Gastroesophageal sphincter (tissue), 4 donors: ENCODE data around the gene STARD9. TPM values are rescaled to one million over a fixed set of nuclear protein-coding genes. Genes with fewer than 3 reads are reported as not detected.

ENCODE experiments used
- ATAC-seq: fragments of 150-250 bp; one replicate; pipeline ENCODE4 v1.9.1; 2016; ENCODE audit warnings: mild to moderate bottlenecking, moderate library complexity
- H3K27ac ChIP-seq, 4 donors: fragments of 200-600 bp; sonication (generic) in 3 of 4; 1 replicate in 3 of 4; 2 replicates in 1 of 4; pipeline ENCODE4 v1.5.1; 2016 to 2019
- H3K27me3 ChIP-seq: fragments of 200-600 bp; sonication (generic); one replicate; pipeline ENCODE4 v1.5.1; 2019
- H3K36me3 ChIP-seq, 2 donors: fragments of 200-600 bp; sonication (generic); one replicate each; pipeline ENCODE4 v1.5.1; 2019; ENCODE audit warnings: control low read depth in 1 of 2
- H3K4me1 ChIP-seq, 3 donors: fragments of 200-600 bp; sonication (generic); 1 replicate in 2 of 3; 2 replicates in 1 of 3; pipeline ENCODE4 v1.5.1; 2016 to 2019; ENCODE audit warnings: control low read depth in 2 of 3
- H3K4me3 ChIP-seq, 2 donors: fragments of 200-600 bp; sonication (generic); one replicate each; pipeline ENCODE4 v1.5.1; 2019; ENCODE audit warnings: mild to moderate bottlenecking in 1 of 2, moderate library complexity in 1 of 2
- H3K9me3 ChIP-seq, 3 donors: fragments of 200-600 bp; sonication (generic); one replicate each; pipeline ENCODE4 v1.5.1; 2017 to 2019; ENCODE audit warnings: control low read depth in 2 of 3
- EP300 ChIP-seq: sonication (generic); formaldehyde crosslinking; IDR thresholded peaks from one replicate; pipeline ENCODE4 v1.6.1; 2017; ENCODE audit warnings: antibody characterized with exemption, mild to moderate bottlenecking
- POLR2A ChIP-seq, 2 donors: fragments of 450-650 bp; IDR thresholded peaks; one replicate each; pipeline ENCODE4 v1.6.1; 2017; ENCODE audit warnings: antibody characterized with exemption in 2 of 2, mild to moderate bottlenecking in 2 of 2, moderate library complexity in 1 of 2
- POLR2AphosphoS5 ChIP-seq: sonication (generic); formaldehyde crosslinking; IDR thresholded peaks from one replicate; pipeline ENCODE4 v1.6.1; 2017; ENCODE audit warnings: antibody characterized with exemption
- WGBS, 2 donors: methylation state at CpG; one replicate each; pipeline ENCODE4 v1.1.5; 2018; ENCODE audit warnings: low coverage in 1 of 2; 5-methylcytosine and 5-hydroxymethylcytosine counted together
- total RNA-seq, 4 donors: library from RNA; depleted of rRNA; stranded (reverse); fragments of >200 nt; gene quantifications; one replicate each; pipeline ENCODE4 v1.1.0, GENCODE V29; 2016
- TF ChIP-seq, protein P1 (sequence below), 4 experiments: fragments of 200-600 bp in 2 of 4; fragments of 450-650 bp in 2 of 4; sonication (generic) in 1 of 4; IDR thresholded peaks; one replicate each; pipeline ENCODE4 v1.5.1; 2017 to 2019; ENCODE audit warnings: antibody characterized with exemption in 4 of 4, mild to moderate bottlenecking in 2 of 4, moderate library complexity in 2 of 4

The STARD9 gene
- total RNA-seq, 4 donors from 2014 or later = 15.5 to 78.4 (median 29.1) TPM

DNA sequence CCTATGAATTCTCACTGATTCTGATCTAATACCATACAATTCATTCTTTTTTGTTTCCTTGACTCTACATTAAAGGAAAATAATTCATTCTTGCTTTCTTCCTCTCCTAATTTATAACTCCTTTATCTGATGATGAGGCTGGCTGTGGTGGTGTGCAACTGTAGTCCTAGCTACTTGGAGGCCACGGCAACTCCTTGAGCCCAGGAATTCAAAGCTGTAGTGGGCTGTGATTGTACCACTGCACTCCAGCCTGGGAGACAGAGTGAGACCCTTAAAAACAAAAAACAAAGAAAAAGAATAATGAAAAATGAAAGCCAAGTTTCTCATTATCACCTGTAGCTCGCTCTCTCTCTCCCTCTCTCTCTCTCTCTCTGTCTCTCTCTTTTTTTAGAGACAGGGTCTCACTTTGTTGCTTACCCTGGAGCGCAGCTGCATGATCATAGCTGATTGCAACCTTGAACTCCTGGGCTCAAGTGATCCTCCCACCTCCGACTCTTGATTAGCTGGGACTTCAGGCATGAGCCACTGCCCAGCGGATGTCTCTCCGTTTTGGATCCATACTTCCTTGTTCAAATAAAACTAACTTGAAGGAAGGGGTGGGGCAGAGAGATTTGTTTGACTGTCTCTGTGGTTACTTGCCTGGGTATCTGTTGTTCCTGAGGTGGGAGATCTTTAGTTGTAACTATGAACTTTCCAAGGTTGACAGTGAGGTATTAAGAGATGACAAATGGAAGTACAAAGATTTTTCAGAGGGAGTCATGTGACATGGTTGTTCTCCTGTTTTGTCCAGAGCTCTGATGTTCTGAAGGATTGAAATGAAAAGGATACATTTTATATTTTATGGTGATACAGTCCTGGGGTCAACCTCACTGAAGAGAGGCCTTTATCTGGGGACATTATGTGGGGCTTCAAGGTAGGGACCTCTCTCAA, 46.9 kb downstream of the STARD9 start:
- WGBS, 2 donors = 77 to 79% methylated on average over 4 to 5 of the region's 6 CpGs
- peaks cover 0 to 29% (median 4%) of the 10 kb centered on the region in 3 donors for H3K4me1 ChIP-seq
- H3K9me3 ChIP-seq = no peaks in the 10 kb centered on the region
- ATAC-seq = no peak
- TF ChIP-seq POLR2AphosphoS5 (no peak), EP300 (no peak), POLR2A (IDR thresholded peaks at IDR 0.05) (no peak)
- TF ChIP-seq, protein P1, sequence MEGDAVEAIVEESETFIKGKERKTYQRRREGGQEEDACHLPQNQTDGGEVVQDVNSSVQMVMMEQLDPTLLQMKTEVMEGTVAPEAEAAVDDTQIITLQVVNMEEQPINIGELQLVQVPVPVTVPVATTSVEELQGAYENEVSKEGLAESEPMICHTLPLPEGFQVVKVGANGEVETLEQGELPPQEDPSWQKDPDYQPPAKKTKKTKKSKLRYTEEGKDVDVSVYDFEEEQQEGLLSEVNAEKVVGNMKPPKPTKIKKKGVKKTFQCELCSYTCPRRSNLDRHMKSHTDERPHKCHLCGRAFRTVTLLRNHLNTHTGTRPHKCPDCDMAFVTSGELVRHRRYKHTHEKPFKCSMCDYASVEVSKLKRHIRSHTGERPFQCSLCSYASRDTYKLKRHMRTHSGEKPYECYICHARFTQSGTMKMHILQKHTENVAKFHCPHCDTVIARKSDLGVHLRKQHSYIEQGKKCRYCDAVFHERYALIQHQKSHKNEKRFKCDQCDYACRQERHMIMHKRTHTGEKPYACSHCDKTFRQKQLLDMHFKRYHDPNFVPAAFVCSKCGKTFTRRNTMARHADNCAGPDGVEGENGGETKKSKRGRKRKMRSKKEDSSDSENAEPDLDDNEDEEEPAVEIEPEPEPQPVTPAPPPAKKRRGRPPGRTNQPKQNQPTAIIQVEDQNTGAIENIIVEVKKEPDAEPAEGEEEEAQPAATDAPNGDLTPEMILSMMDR (IDR thresholded peaks at IDR 0.05) = no peak
- H3K36me3 ChIP-seq = peaks cover 0 to 29% of the 10 kb centered on the region in 2 donors
- H3K4me3 ChIP-seq = no peak overlapping the region
- H3K27me3 ChIP-seq = no peaks in the 10 kb centered on the region
- H3K27ac ChIP-seq = no peak overlapping the region

DNA sequence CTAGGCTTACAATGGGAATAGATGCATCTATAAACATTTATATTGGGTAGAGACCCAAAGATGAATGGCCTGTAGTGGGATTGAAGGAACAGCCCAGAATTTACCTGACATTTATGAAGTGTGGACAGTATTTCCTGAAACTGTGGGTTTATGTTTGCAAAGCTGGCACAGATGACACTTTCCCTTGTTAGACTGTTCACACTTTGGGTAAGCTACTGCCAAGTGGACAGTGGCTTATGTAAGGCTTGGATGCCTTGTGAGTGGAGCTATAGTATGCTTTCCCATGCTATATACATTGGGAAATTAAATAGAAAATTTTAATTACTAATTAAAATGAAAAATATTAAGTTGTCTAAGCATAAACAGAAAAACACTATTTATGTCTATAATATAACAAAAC, 48.5 kb downstream of the STARD9 start:
- Histone ChIP-seq H3K4me1 (peaks cover 0 to 22% (median 4%) of the 10 kb centered on the region in 3 donors), H3K27ac (no peak overlapping the region), H3K9me3 (no peaks in the 10 kb centered on the region), H3K27me3 (no peaks in the 10 kb centered on the region), H3K36me3 (peaks cover 0 to 17% of the 10 kb centered on the region in 2 donors), H3K4me3 (no peak overlapping the region)
- TF ChIP-seq, protein P1 (IDR thresholded peaks at IDR 0.05) = no peak
- no peak for TF ChIP-seq POLR2AphosphoS5
- no peak for TF ChIP-seq POLR2A (IDR thresholded peaks at IDR 0.05)
- TF ChIP-seq EP300 = no peak
- ATAC-seq = no peak

DNA sequence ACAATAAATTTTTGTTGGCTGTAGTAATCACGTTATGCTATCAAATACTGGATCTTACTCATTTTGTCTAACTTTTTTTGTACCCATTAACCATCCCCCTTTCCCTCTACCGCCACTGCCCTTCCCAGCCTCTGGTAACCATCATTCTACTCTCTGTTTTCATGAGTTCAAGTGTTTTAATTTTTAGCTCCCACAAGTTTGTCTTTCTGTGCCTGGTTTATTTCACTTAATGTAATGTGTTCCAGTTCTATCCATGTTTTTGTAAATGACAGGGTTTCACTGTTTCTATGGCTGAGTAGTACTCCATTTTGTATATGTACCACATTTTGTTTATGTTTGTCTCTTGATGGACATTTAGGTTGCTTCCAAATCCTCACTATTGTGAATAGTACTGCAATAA, 52.1 kb downstream of the STARD9 start:
- 89 to 94% methylated on average over 2 of the region's 2 CpGs for WGBS, 2 donors
- no peak for ATAC-seq
- TF ChIP-seq POLR2AphosphoS5 (no peak), EP300 (no peak), POLR2A (IDR thresholded peaks at IDR 0.05) (no peak)
- TF ChIP-seq, protein P1 (IDR thresholded peaks at IDR 0.05) = no peak
- Histone ChIP-seq H3K27me3 (no peaks in the 10 kb centered on the region), H3K4me1 (peaks cover 0 to 18% (median 0%) of the 10 kb centered on the region in 3 donors), H3K36me3 (peaks cover 0 to 11% of the 10 kb centered on the region in 2 donors), H3K9me3 (no peaks in the 10 kb centered on the region), H3K4me3 (no peak overlapping the region), H3K27ac (no peak overlapping the region)

DNA sequence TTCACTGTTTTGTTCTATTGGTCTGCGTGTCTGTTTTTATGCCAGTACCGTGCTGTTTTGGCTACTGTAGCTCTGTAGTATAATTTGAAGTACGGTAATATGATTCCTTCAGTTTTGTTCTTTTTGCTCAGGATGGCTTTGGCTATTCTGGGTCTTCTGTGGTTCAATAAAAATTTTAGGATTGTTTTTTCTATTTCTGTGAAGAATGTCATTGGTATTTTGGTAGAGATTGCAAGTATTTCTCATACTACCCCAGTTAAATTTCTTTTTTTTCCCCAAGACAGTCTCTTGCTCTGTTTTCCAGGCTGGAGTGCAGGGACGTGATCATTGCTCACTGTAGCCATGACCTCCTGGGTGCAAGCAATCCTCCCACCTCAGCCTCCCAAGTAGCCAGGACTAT, 53.4 kb downstream of the STARD9 start:
- Histone ChIP-seq H3K36me3 (peaks cover 0 to 11% of the 10 kb centered on the region in 2 donors), H3K9me3 (no peaks in the 10 kb centered on the region), H3K27me3 (no peaks in the 10 kb centered on the region), H3K4me3 (no peak overlapping the region), H3K4me1 (peaks cover 0 to 8% (median 0%) of the 10 kb centered on the region in 3 donors), H3K27ac (no peak overlapping the region)
- TF ChIP-seq, protein P1 (IDR thresholded peaks at IDR 0.05) = no peak
- TF ChIP-seq POLR2A (IDR thresholded peaks at IDR 0.05) = no peak
- TF ChIP-seq POLR2AphosphoS5 = no peak
- TF ChIP-seq EP300 = no peak
- 96 to 100% methylated on average over 4 of the region's 4 CpGs for WGBS, 2 donors
- ATAC-seq = no peak
